ENCODE results near the gene MEAK7. TPM values are rescaled to one million over a fixed set of nuclear protein-coding genes. Genes with fewer than 3 reads are reported as not detected.

MEAK7 gene
- total and polyA plus RNA-seq, 2 of the 8 experiments (the other 6 are each of a cell fraction or from before 2014, with no cell fraction given) = 9.6 to 19.6 TPM

- no peak for TF ChIP-seq SRF (IDR thresholded peaks at IDR 0.05; ENCODE audit: low read depth, low read length)
- TF ChIP-seq EP300 (IDR thresholded peaks at IDR 0.05; ENCODE audit: borderline replicate concordance in 1 of 2, low read depth in 2 of 2, low read length in 2 of 2) = no peak
- TF ChIP-seq BRCA1 (IDR thresholded peaks at IDR 0.05; ENCODE audit: low read depth, low read length) = no peak
- TF ChIP-seq CHD2 (IDR thresholded peaks at IDR 0.05; ENCODE audit: low read length) = no peak
- no peak for TF ChIP-seq JUN (IDR thresholded peaks at IDR 0.05; ENCODE audit: low read depth, low read length)
- no peak for TF ChIP-seq TBP (IDR thresholded peaks at IDR 0.05; ENCODE audit: low read depth, low read length)
- TF ChIP-seq MAFK (IDR thresholded peaks at IDR 0.05; ENCODE audit: low read depth, low read length) = no peak
- no peak for TF ChIP-seq JUND (IDR thresholded peaks at IDR 0.05; ENCODE audit: low read length)
- TF ChIP-seq SIRT6 (IDR thresholded peaks at IDR 0.05; ENCODE audit: low read length) = no peak
These were observed 9.9 kb upstream of the MEAK7 start (continued) for GRCh38 chr16:84514295-84514873.
